GM18858 (cell line): ENCODE results near the gene ITM2B.
A peak's percentile ranks its signal among the peaks of the same experiment; 100 is the strongest.
"Not testable (repeated sequence)": the region's sequence is repeated elsewhere in the genome, so short reads cannot be mapped to it uniquely, and the experiment has no call there.

Experiments
- ATAC-seq: cut with Tn5 transposase; IDR thresholded peaks from one replicate; pipeline ENCODE4 v1.9.1; 2021; ENCODE audit not compliant: unreplicated experiment

Gene ITM2B

GRCh38 chr13:48233046-48233888 lies at the start of gene ITM2B:
Gene ITM2B, plus strand, starts transcription at chr13:48233206. Its CDS starts 155 bp downstream, at chr13:48233361.
- no peak for ATAC-seq

GRCh38 chr13:48184260-48184659 lies 48.7 kb upstream of the ITM2B start:
- ATAC-seq = peak; percentile 49

- no peak for ATAC-seq
Observed at GRCh38 chr13:48185018-48185417, 48.0 kb upstream of the ITM2B start.

GRCh38 chr13:48186722-48187121 lies 46.3 kb upstream of the ITM2B start:
- no peak for ATAC-seq

- no peak for ATAC-seq
Observed at GRCh38 chr13:48188131-48188530, 44.9 kb upstream of the ITM2B start.

GRCh38 chr13:48188601-48189000 lies 44.4 kb upstream of the ITM2B start:
- no peak for ATAC-seq

- ATAC-seq = no peak
Observed at GRCh38 chr13:48189171-48189570, 43.8 kb upstream of the ITM2B start.

GRCh38 chr13:48192411-48192935 lies 40.5 kb upstream of the ITM2B start:
- no peak for ATAC-seq

- ATAC-seq = peak; percentile 91
Observed at GRCh38 chr13:48194379-48194754, 38.6 kb upstream of the ITM2B start.

- ATAC-seq = no peak
Observed at GRCh38 chr13:48199404-48199946, 33.5 kb upstream of the ITM2B start.

- no peak for ATAC-seq
Observed at GRCh38 chr13:48201044-48201443, 32.0 kb upstream of the ITM2B start.

GRCh38 chr13:48207207-48207606 lies 25.8 kb upstream of the ITM2B start:
- ATAC-seq = not testable (repeated sequence)

- peak; percentile 87 for ATAC-seq
Observed at GRCh38 chr13:48210178-48210577, 22.8 kb upstream of the ITM2B start.

GRCh38 chr13:48214519-48215121 lies 18.4 kb upstream of the ITM2B start:
- ATAC-seq = no peak

GRCh38 chr13:48215511-48216203 lies 17.3 kb upstream of the ITM2B start:
- not testable (repeated sequence) for ATAC-seq

GRCh38 chr13:48216204-48216711 lies 16.7 kb upstream of the ITM2B start:
- no peak for ATAC-seq

GRCh38 chr13:48220592-48220980 lies 12.4 kb upstream of the ITM2B start:
- ATAC-seq = no peak

GRCh38 chr13:48220981-48221685 lies 11.9 kb upstream of the ITM2B start:
- no peak for ATAC-seq

GRCh38 chr13:48221686-48222187 lies 11.3 kb upstream of the ITM2B start:
- ATAC-seq = no peak
